Middle frontal gyrus (tissue), 1 donor: ENCODE measurements around the gene MRPL36.

ENCODE experiments used
- DNase-seq: peaks from one replicate; pipeline ENCODE4 v3.0.0-alpha.2; 2015; ENCODE audit warnings: low spot score; ENCODE audit errors: extremely low spot score

Gene MRPL36

GRCh38 chr5:1782385-1783215 lies 17.0 kb downstream of the MRPL36 start:
- DNase-seq, result no peak

DNA sequence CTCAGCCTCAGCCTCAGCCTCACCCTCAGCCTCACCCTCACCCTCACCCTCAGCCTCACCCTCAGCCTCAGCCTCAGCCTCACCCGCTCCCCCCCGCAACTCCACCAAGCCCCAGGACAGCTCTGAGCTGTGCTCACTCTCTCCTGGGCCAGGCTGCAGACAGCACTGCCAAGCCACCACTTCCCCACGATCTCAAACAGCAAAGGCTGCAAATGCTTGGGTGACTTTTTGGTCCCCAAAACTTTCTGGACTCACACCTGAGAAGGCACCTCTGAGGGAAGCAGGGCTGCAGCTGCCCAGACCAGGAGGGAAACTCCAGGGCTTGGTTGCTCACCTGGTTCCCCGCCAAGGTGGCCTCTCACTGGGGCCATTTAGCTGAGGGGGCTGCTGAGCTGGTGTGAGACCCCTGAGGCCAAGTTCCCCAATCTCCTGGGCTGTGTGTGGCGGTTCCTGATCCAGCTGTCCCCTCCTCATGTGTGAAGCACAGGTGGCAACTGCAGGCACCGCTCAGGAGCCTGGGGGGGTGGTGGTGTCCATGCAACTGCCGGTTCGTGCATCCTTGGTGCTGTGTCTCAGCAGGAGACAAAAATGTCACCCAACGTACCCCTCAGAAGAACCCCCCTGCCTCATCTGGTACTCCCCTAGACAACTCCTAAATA lies 17.8 kb downstream of the MRPL36 start:
- DNase-seq, result no peak

DNA sequence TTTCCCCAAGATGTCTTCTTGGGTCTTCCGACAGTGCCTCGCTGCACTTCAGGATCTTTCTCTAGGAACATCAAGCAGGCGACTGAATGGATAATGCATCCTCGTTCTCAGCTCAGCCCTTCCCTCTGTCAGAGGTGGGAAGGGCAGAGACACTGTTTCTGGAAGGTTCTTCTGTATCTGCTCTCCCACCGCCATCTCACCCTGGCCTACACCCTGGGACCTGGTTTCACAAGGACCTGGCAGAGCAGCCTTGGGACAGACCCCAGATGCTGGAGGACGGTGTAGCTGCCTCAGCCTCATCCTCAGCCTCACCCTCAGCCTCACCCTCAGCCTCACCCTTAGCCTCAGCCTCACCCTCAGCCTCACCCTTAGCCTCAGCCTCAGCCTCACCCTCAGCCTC lies 18.5 kb downstream of the MRPL36 start:
- no peak for DNase-seq

- no peak for DNase-seq
These were observed 19.1 kb downstream of the MRPL36 start for GRCh38 chr5:1780614-1780930.

DNA sequence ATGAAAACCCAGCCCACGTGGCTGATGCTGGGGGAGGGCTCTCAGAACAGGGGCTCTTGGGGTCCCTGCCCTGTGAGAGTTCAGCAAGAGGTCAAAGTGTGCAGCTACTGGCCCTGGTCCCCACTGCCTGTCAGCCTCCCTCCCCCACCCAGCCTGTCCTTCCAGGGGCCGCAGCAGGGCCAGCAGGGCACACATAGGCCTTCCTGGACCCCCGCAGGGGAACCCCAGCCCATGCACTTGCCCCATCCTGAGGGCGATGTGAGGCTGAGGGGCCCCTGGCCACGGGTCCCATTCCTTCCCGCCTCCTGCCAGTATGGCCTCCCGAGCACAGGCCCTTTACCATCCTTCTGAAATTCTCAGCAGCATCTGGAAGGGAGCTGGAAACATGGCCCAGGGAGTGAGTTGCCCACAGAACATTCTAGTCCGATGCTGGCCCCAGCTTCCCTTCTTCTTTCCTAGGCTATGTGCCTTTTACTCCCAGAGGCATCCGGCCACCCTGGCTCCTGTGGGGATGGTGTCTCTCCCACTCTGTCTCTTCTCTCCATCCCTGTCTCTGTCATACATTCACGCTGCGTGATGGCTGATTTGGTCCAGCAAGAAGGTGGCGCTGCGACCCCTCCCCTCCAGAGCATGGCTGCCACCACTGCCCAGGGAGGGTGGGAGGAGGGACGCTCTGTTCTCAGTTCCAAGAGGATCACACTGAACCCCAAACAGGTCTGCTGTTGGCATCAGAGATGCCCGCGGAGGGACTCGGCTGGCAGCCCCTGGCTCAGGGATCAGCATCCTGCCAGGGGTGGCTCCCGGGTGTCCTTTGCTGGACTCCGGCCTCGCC lies 19.6 kb downstream of the MRPL36 start:
- DNase-seq, result no peak

GRCh38 chr5:1779021-1779680 lies 20.5 kb downstream of the MRPL36 start:
- DNase-seq, result no peak

- no peak for DNase-seq
These were observed 21.3 kb downstream of the MRPL36 start for GRCh38 chr5:1778138-1779020.

DNA sequence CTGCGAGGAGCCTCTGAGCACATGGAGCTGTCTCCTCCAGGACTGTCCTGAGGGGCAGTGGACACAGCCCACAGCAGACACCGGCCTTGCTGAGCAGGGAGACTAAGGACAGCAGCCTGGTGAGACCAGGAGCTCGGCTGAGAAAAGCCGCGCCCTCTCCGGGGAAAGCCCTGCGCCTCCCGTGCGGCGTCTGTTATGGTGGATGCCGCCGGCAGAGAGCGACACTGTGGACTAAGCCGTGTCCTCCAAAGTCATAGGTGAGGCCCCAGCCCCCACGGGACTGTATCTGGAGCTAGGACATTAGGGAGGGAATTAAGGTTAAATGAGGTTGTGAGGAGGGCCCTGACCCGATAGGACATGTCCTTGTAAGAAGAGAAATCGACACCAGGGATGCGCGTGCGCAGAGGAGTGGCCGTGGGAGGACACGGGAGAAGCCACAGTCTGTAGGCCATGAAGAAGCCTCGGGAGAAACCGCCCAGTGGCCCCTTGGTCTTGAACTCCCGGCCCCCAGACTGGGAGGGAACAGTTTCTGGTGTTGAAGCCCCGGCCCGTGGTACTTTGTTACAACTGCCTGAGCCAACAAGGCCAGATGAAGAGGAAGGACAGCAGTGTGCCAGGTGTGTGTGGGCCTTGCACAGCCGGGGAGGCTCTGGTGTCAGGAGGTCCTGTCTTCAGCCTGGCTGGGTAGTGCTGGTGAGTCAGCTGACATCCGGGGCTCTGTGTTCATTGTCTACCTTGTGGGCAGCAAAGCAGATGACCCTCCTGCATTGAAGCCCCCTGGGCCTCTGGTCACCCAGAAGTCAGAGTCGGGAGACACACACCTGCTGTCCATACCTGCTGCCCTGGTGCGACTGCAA lies 22.1 kb downstream of the MRPL36 start:
- DNase-seq, result no peak

DNA sequence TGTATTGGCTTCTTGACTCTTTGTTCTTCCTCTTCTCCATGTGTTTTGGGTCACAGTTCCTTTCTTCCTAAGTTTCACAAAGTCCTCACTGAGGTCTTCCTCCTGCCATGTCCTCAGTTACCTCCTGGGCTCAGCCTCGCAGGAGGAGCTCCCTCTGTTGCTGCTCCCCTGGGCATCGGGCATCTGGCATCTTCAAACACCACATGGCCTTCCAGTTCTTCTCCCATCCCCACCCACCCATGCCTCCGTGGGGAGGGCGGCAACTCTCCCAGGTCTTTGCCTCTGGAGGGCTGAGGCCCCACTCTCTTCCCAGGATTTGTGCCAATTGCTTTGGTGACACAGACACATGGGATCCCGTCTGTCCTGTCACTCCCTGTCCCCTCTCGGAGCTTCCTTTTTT lies 22.8 kb downstream of the MRPL36 start:
- no peak for DNase-seq

GRCh38 chr5:1772634-1773033 lies 27.0 kb downstream of the MRPL36 start:
- no peak for DNase-seq

GRCh38 chr5:1771149-1772065 lies 28.2 kb downstream of the MRPL36 start:
- no peak for DNase-seq

DNA sequence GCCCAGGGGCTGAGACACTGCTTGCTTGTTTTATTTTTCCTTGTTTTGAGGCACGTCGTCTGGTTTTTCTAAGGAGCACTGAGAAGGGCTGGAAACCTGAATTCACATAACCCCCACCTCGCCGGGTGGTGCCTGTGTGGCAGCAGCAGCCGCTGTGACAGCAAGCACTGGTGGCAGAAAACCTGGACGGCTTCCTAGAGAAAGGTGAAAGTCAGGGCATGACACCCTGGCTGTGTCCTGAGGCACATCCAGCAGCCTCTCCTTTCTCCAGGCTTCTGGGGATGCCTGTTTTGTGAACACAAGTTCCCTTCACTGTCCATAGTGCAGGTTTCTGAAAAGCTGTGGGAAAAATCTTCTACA lies 29.2 kb downstream of the MRPL36 start:
- DNase-seq, result no peak

- no peak for DNase-seq
These were observed 29.7 kb downstream of the MRPL36 start for GRCh38 chr5:1769752-1770442.

DNA sequence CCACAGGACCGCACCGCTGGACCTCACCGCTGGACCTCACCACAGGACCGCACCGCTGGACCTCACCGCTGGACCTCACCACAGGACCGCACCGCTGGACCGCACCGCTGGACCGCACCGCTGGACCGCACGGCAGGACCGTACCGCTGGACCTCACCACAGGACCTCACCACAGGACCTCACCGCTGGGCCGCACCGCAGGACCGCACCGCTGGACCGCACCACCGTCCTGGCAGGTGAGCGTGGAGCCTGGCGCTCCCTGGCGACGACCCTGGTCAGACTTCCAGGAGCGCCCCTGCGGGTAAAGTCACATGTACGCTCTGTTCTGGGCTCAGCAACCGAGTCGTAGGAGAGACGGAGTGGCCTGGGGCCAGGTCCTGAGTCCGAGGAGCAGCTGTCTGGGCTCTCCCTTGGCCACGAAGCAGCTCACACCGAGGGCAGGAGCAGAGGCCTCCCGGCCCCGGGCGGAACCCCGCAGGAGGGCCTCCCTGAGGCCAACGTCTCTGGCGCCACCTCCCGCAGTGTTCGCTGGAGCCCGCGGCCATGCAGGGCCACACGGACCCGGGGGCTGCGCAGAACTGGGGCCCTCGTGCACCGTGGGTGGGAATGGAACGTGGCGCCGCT lies 30.5 kb downstream of the MRPL36 start:
- no peak for DNase-seq

GRCh38 chr5:1768283-1769000 lies 31.2 kb downstream of the MRPL36 start:
- DNase-seq, result no peak

GRCh38 chr5:1767524-1768282 lies 31.9 kb downstream of the MRPL36 start:
- DNase-seq, result no peak
